Activated CD8-positive, alpha-beta T cell treated with anti-CD3 and anti-CD28 coated beads, Interleukin-2, amount 10 ng/mL, durations not matched to agents 7 days and 5 days (primary cell): ENCODE measurements around the gene SEC14L5. TPM values are rescaled to one million over a fixed set of nuclear protein-coding genes. Genes with fewer than 3 reads are reported as not detected.

Source experiments
- ATAC-seq: fragments of 150-1000 bp; cut with Tn5 transposase; one replicate; pipeline ENCODE4 v1.10.0; 2021; ENCODE audit warnings: moderate library complexity
- CTCF ChIA-PET: fragments of 350-600 bp; sonication (Branson Sonifier 250); formaldehyde crosslinking; loops from one replicate; lab custom pipeline; 2021; ENCODE audit warnings: antibody characterized with exemption; lab: Charles Lee
- POLR2A ChIA-PET: fragments of 350-600 bp; sonication (Branson Sonifier 250); formaldehyde crosslinking; loops from one replicate; lab custom pipeline; 2021; ENCODE audit warnings: antibody characterized with exemption; lab: Charles Lee
- DNase-seq: peaks from one replicate; pipeline ENCODE4 v3.0.0-alpha.2; 2020
- H3K27ac Mint-ChIP-seq: one replicate; pipeline ENCODE4 v1.8.0; 2021; ENCODE audit warnings: mild to moderate bottlenecking, mixed read lengths
- H3K27me3 Mint-ChIP-seq: one replicate; pipeline ENCODE4 v1.8.0; 2021; ENCODE audit warnings: low read depth, mixed read lengths
- H3K36me3 Mint-ChIP-seq: one replicate; pipeline ENCODE4 v1.8.0; 2021; ENCODE audit warnings: low read depth, mixed read lengths
- H3K4me1 Mint-ChIP-seq: one replicate; pipeline ENCODE4 v1.8.0; 2021; ENCODE audit warnings: low read depth, mixed read lengths
- H3K4me3 Mint-ChIP-seq: one replicate; pipeline ENCODE4 v1.8.0; 2021; ENCODE audit warnings: mild to moderate bottlenecking, mixed read lengths
- H3K9me3 Mint-ChIP-seq: one replicate; pipeline ENCODE4 v1.8.0; 2022; ENCODE audit warnings: mixed read lengths; ENCODE audit not compliant: insufficient read depth
- total RNA-seq, 2 experiments: library from RNA; stranded (reverse); gene quantifications; one replicate each; pipeline ENCODE4 v1.2.3, GENCODE V29; 2021

The SEC14L5 gene
- total RNA-seq, 2 experiments from 2014 or later: not detected

DNA sequence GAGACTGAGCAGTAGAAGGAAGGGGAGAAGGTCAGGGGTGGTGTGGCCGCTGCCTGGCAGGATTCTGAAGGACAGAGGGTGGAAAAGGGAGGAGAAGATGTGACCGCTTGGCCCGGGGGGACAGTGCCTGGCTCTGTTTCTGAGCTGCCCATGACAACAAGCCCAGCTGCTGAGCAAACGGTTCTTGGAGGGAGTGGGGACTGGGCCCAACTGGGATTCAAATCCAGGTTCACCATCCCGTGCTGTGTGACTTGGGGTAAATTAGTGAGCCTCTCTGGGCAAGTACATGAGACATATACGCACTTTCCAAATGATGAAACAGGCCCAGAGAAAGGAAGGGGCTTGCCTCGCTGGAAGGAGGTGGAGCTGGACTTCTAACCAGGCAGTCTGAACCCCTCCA is 23.3 kb downstream of the SEC14L5 start:
- no peaks in the 10 kb centered on the region for H3K4me1 Mint-ChIP-seq
- no peaks in the 10 kb centered on the region for H3K36me3 Mint-ChIP-seq
- POLR2A ChIA-PET: no interaction called here
- H3K27ac Mint-ChIP-seq: no peak overlapping the region
- H3K4me3 Mint-ChIP-seq: no peak overlapping the region
- peaks cover 16% of the 10 kb centered on the region for H3K27me3 Mint-ChIP-seq
- DNase-seq (no peak), ATAC-seq (no peak)
- CTCF ChIA-PET: no interaction called here
- H3K9me3 Mint-ChIP-seq: no peaks in the 10 kb centered on the region

DNA sequence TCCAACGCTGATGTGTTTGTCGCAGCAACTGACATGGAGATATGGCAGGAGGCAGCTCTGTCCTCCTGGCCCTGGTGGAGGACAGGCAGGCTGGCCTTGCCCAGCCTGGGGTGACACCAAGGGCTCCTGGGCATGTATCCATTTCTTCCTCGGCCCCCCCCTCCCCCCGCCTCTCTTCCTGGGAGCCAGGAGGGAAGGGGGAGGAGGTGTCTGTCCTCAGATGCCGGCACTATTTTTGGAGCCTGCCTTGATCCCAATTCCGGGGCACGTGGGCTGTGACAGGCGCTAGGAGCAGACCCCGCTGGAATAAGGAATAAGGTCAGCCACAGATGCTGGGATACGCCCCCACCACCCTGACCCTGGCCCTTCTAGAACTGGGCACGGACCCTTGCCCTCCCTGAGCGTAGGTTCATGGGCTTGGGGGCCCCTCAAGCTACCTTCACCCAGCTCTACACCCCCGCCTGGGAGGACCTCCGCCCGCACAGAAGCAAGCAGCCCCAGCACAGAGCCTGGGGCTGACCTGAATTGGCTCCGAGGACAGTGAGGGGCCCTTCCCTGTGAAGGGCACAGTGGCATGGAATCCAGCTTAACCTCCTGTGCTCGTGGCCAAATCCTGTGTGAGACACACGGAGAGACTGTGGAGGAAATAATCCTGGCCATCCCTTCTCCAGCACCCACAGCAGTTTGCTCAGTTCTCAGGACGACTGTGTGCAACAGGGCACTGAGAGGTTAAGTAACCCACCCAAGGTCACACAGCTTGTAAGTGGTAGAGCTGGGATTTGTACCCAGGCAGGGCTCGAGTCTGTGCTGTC is 24.1 kb downstream of the SEC14L5 start:
- no peak for DNase-seq
- ChIA-PET POLR2A (no interaction called here), CTCF (no interaction called here)
- H3K9me3 Mint-ChIP-seq: no peaks in the 10 kb centered on the region
- no peaks in the 10 kb centered on the region for H3K36me3 Mint-ChIP-seq
- no peak for ATAC-seq
- H3K27ac Mint-ChIP-seq: no peak overlapping the region
- H3K27me3 Mint-ChIP-seq: peaks cover 21% of the 10 kb centered on the region
- H3K4me1 Mint-ChIP-seq: no peaks in the 10 kb centered on the region
- H3K4me3 Mint-ChIP-seq: no peak overlapping the region

DNA sequence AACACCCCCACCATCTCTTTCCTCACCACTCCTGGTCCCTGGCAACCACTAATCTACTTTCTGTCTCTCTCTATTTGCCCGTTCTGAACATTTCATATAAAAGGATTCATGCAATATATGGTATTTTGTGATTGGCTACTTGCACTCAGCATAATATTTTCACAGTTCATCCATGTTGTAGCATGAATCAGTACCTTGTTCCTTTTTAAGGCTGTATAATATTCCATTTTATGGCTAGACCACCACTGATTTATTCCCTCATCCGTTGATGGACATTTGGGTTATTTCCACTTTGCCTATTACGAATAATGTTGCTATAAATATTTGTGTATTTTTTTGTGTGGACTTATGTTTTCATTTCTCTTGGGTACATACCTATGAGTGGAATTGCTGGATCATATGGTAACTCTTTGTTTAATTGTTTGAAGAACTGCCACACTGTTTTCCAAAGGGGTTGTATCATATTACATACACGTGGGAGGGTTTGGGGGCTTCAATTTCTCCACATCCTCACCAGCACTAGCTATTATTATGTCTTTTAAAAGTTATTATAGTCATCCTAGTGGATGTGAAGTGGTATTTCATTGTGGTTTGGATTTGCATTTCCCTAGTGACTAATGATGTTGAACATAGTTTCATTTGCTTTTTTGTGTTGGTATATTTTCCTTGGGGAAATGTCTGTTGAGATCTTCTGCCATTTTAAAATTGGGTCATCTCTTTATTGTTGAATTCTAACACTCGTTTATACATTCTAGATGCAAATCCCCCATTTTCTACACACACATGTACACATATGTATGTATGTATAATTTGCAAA is 26.3 kb downstream of the SEC14L5 start:
- H3K27ac Mint-ChIP-seq: no peak overlapping the region

DNA sequence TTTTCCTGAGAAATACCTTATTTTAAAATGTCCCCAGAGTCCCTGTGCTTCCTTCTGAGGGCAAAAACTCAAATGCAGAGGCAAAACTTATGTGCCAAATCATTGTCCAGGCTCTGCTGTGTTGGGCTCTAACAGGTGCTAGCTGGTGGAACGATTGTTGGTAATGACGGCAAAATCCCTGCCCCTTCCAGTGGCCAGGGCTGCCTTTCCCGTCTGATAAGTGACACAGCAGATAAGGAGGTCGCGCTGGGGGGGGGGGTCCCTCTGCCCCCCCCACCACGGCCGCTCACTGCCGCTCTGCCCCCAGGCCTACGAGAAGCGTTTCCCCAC is 29.1 kb downstream of the SEC14L5 start:
- H3K4me1 Mint-ChIP-seq: peaks cover 1% of the 10 kb centered on the region
- no peak overlapping the region for H3K27ac Mint-ChIP-seq
- CTCF ChIA-PET: no interaction called here

More for the DNA sequence above, 26.3 kb downstream of the SEC14L5 start:
- H3K4me3 Mint-ChIP-seq: no peak overlapping the region
- no peaks in the 10 kb centered on the region for H3K9me3 Mint-ChIP-seq
- DNase-seq (no peak), ATAC-seq (no peak)
- POLR2A ChIA-PET: no interaction called here
- peaks cover 1% of the 10 kb centered on the region for H3K4me1 Mint-ChIP-seq
- CTCF ChIA-PET: no interaction called here
- peaks cover 38% of the 10 kb centered on the region for H3K27me3 Mint-ChIP-seq
- H3K36me3 Mint-ChIP-seq: no peaks in the 10 kb centered on the region

DNA sequence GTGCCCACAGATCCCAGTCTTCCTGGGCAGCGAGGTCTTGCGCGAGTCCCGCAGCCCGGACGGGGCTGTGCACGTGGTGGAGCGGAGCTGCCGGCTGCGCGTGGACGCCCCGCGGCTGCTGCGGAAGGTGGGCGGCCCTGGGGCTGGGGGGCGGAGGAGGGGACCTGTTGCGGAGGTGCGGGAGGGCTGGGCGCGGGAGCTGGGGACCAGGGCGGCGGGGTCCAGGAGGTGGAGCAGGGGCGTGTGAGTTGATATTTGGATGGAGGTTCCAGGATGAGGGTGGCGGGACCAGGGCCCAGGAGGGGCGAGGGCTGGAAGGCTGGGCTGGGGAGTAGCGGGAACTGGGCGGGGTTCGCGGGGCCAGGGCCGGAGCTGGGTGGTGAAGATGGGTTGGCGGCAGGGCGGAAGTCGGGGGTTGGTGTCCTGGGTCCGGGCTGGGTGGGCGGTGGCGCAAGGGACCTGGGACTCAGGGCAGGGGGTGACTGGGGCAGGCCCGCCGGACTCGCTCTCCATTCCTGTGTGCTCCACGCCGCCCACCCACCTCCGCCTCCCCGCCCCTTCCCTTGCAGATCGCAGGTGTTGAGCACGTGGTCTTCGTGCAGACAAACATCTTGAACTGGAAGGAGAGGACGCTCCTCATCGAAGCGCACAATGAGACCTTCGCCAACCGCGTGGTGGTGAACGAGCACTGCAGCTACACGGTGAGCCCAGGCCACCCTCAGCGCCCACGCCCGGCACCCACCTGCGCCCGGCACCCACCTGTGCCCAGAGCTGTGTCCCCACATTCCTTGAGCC is 29.6 kb downstream of the SEC14L5 start:
- H3K9me3 Mint-ChIP-seq: no peaks in the 10 kb centered on the region
- no peak overlapping the region for H3K27ac Mint-ChIP-seq
- no peaks in the 10 kb centered on the region for H3K36me3 Mint-ChIP-seq
- peak; percentile 33 for ATAC-seq
- H3K27me3 Mint-ChIP-seq: peaks cover 34% of the 10 kb centered on the region
- POLR2A ChIA-PET: no interaction called here
- DNase-seq: no peak
- H3K4me1 Mint-ChIP-seq: peaks cover 1% of the 10 kb centered on the region
- no peak overlapping the region for H3K4me3 Mint-ChIP-seq
- CTCF ChIA-PET: no interaction called here

More for the DNA sequence above, 29.1 kb downstream of the SEC14L5 start:
- H3K27me3 Mint-ChIP-seq: peaks cover 34% of the 10 kb centered on the region
- POLR2A ChIA-PET: no interaction called here
- H3K9me3 Mint-ChIP-seq: no peaks in the 10 kb centered on the region
- ATAC-seq (no peak), DNase-seq (no peak)
- no peaks in the 10 kb centered on the region for H3K36me3 Mint-ChIP-seq
- no peak overlapping the region for H3K4me3 Mint-ChIP-seq

DNA sequence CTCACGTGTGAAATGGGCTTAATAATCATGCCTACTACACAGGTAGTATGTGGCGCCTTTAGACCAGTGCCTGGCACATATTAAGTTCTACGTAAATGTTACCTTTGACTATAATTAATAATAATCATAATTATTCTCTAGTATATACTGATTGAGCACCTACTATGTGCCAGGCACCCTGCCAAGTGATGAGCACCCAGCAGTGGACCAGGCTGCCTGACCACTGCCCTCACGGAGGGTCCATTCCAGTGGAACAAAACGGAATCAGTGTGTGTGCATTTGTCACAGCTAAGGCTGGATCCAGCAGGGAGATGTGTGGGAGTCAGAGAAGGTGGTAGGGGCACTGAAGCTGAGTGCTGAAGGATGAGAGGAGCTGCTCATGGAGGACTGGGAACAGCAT is 30.5 kb downstream of the SEC14L5 start:
- Mint-ChIP-seq H3K27me3 (peaks cover 34% of the 10 kb centered on the region), H3K36me3 (no peaks in the 10 kb centered on the region), H3K4me3 (no peak overlapping the region), H3K9me3 (no peaks in the 10 kb centered on the region), H3K4me1 (peaks cover 1% of the 10 kb centered on the region), H3K27ac (no peak overlapping the region)
- POLR2A ChIA-PET: no interaction called here
- CTCF ChIA-PET: no interaction called here
- no peak for ATAC-seq
- DNase-seq: no peak

DNA sequence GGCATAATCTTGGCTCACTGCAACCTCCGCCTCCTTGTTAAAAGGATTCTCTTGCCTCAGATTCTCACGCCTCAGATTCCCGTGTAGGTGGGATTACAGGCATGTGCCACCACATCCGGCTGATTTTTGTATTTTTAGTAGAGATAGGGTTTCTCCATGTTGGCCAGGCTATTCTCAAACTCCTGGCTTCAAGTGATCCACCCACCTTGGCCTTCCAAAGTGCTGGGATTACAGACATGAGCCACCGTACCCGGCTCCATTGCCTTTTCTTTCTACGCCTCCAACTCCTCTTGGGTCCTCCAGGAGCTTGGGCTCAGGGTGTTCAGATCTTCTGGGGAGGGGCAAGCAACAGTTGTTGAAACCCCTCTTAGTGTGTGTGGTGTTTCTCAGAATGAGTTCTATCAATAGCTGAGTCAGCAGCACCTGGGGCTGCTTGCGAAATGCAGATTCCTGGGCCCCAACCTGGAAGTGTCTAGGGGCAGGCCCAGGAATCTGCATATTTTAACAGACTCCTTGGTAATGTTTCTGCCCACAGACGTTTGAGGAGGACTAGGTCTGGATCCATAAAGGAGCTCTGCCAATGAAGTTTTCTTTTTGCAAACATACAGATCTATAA is 31.4 kb downstream of the SEC14L5 start:
- Mint-ChIP-seq H3K27ac (no peak overlapping the region), H3K9me3 (no peaks in the 10 kb centered on the region), H3K27me3 (peaks cover 31% of the 10 kb centered on the region), H3K36me3 (no peaks in the 10 kb centered on the region), H3K4me1 (peaks cover 1% of the 10 kb centered on the region), H3K4me3 (no peak overlapping the region)
- ChIA-PET CTCF (no interaction called here), POLR2A (no interaction called here)
- ATAC-seq: no peak
- no peak for DNase-seq

DNA sequence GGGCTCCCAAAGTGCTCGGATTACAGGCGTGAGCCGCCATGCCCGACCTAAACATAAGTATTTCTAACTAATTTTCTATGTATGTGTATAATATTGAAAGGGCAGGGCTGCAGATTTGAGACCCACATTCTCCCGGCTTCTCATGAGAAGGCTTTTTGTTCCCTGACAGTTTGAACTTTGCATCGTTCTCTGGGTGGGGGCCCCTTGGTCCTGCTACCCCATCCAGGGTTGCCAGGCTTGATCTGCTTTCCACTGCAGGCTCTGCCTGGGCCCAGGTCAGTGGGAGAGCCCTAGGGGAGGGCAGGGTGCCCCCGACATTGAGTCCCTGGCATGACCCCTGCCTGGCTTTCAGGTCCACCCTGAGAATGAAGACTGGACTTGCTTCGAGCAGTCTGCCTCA is 32.3 kb downstream of the SEC14L5 start:
- Mint-ChIP-seq H3K36me3 (no peaks in the 10 kb centered on the region), H3K27ac (no peak overlapping the region), H3K9me3 (no peaks in the 10 kb centered on the region), H3K4me3 (no peak overlapping the region), H3K27me3 (peaks cover 30% of the 10 kb centered on the region), H3K4me1 (peaks cover 1% of the 10 kb centered on the region)
- DNase-seq: no peak
- ATAC-seq: no peak
- ChIA-PET CTCF (no interaction called here), POLR2A (no interaction called here)

DNA sequence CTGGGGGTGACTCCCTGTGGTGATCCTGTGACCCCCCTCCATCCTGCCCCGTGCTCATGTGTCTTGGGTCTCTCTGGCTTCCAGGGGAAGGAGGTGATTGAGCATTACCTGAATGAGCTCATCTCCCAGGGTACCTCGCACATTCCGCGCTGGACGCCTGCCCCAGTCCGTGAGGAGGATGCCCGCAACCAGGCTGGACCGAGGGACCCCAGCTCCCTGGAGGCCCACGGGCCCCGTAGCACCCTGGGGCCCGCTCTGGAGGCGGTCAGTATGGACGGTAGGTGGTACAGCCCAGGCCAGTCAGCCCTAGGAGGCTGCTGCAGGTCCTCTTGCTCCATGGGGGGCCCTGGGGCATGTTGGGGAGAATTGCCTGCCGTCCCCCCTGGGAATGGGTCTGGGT is 33.6 kb downstream of the SEC14L5 start:
- Mint-ChIP-seq H3K4me3 (no peak overlapping the region), H3K27ac (no peak overlapping the region), H3K9me3 (no peaks in the 10 kb centered on the region), H3K4me1 (peaks cover 1% of the 10 kb centered on the region), H3K27me3 (peaks cover 25% of the 10 kb centered on the region), H3K36me3 (no peaks in the 10 kb centered on the region)
- ChIA-PET CTCF (no interaction called here), POLR2A (no interaction called here)
- ATAC-seq (no peak), DNase-seq (no peak)

DNA sequence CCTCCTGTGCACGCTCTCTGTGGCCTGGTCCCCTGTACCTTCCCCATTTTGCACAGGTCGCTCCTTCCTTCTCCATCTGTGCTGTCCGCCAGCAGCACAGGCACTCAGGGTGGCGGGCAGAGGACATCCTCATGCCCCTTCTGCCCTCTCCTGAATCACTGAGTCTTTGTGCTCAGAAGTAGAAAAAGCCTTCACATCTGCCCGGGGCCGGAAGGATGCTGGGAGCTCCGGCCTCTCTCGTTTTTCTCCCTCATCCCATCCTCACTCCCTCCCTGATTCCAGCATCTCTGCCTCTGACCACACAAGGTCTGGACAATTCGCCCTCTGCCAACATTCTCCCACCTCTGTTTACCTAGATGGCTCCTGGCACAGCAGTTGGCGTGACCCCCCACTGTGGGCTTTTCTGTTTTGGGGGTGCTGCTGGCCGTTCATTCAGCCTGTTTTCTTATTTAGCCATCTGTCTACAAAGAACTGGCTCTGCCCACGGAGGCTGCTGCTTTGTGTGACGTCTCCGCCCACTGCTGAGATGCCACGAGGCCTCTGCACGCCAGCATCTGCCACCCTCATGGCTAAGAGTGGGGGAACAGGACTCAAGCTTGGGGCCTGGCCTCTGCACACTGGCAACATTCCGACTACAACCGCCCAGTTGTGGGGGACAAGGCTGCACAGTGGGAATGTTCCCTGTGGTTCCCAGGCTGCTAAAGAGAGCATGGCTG is 36.7 kb downstream of the SEC14L5 start:
- no peaks in the 10 kb centered on the region for H3K9me3 Mint-ChIP-seq
- H3K27me3 Mint-ChIP-seq: no peaks in the 10 kb centered on the region
- no peak overlapping the region for H3K4me3 Mint-ChIP-seq
- no peaks in the 10 kb centered on the region for H3K36me3 Mint-ChIP-seq
- POLR2A ChIA-PET: no interaction called here
- DNase-seq (no peak), ATAC-seq (no peak)
- no peaks in the 10 kb centered on the region for H3K4me1 Mint-ChIP-seq
- CTCF ChIA-PET: no interaction called here
- no peak overlapping the region for H3K27ac Mint-ChIP-seq

DNA sequence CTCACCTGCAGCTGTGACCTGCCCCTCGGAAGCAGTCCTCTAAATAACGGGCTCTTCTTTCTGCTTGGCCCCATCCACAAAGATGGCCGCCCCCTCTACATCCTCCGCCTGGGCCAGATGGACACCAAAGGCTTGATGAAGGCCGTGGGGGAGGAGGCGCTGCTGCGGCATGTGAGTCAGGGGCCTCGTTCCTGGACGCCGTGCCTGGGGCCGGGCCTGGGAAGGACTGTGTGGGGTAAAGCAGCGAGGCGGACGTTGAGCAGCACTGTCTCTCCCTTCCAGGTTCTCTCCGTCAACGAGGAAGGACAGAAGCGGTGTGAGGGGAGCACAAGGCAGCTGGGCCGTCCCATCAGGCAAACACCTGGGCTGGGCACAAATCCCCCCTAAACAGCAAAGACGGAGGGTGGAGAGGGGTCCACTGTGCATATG is 42.5 kb downstream of the SEC14L5 start:
- Mint-ChIP-seq H3K27ac (no peak overlapping the region), H3K36me3 (no peaks in the 10 kb centered on the region), H3K4me1 (no peaks in the 10 kb centered on the region), H3K27me3 (peaks cover 2% of the 10 kb centered on the region), H3K4me3 (no peak overlapping the region), H3K9me3 (no peaks in the 10 kb centered on the region)
- DNase-seq (no peak), ATAC-seq (no peak)
- ChIA-PET CTCF (no interaction called here), POLR2A (no interaction called here)
